HG03457 (cell line): ENCODE results near the gene LSM14B.
A peak's percentile ranks its signal among the peaks of the same experiment; 100 is the strongest.
"Not testable (repeated sequence)": the region's sequence is repeated elsewhere in the genome, so short reads cannot be mapped to it uniquely, and the experiment has no call there.

Experiments
- ATAC-seq: cut with Tn5 transposase; IDR thresholded peaks from one replicate; pipeline ENCODE4 v1.9.1; 2021; ENCODE audit warnings: moderate number of reproducible peaks; ENCODE audit not compliant: unreplicated experiment

LSM14B gene

DNA sequence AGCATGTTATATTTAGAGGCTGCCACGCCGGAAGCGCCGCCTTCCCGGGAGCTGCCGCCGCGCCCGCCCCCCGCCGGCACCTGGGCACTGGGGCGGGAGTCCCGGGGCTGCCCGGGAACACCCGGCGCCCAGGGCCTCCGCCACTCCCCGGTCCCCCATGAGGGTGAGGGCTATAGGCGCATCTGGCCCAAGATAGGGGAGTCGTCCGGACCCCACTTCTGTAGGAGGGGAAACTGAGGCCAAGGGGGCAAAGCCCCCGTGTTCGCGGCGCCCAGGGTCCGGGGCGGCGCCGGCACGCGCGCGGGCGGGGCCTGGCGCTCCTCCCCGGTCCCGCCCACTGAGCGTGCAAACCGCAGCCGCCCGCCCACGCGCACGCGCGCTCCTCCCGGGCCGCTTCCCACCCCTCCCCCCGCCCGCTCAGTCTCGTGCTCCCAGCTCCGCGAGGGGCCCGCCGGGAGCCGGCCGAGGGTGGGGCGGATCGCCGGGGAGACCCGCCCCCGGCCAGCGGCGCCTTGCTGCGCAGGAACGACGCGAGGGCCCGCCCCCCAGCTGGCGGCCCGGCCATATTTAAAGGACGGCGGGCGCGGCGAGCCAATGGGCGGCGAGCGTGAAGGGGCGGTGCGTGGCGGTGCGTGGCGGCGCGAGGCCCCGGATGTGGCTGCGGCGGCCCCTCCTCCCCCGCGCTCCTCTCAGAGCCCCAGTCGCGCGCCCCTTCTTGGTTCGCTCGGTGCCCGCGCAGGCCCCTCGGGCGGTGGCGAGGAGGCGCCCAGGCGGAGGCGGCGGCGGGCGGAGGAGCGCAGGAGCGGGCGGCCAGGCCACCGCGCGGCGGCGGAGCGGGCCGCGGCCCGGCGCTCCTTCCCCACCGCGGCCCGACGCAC, at the start of gene LSM14B:
LSM14B (plus strand) TSS at position 700 of the 878 bp plus-strand sequence. CDS start 192 bp downstream, outside the sequence.
- ATAC-seq: peak; percentile 67

DNA sequence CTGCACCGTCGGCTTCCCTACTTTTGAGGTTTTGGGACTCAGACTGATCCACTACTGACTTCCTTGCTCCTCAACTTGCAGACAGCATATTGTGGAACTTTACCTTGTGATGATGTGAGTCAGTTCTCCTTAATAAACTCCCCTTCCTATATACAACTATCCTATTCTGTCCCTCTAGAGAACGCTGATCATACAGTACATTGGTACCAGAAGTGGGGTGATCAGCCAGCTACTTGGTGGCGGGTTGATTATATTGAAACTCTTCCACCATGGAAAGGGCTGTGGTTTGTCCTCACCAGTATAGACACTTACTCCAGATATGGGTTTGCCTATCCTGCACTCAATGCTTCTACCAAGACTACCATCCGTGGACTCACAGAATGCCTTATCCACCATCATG, 49.0 kb upstream of the LSM14B start:
- ATAC-seq: no peak

DNA sequence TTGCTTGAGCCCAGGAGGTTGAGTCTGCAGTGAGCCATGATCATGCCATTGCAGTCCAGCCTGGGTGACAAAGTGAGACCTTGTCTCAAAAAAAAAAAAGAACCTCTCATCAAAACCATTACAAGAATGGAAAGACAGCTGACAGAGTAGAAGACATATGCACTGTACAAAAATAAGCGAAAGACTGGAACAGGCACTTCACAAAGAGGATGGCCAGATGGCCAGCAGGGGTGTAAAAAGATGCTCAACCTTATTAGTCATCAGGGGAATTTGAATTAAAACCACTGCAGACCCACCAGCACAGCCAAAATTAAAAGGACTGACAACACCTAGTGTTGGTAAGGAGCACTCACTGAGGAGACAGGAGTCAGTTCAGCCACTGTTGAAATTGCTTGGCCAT, 43.1 kb upstream of the LSM14B start:
- ATAC-seq: no peak

DNA sequence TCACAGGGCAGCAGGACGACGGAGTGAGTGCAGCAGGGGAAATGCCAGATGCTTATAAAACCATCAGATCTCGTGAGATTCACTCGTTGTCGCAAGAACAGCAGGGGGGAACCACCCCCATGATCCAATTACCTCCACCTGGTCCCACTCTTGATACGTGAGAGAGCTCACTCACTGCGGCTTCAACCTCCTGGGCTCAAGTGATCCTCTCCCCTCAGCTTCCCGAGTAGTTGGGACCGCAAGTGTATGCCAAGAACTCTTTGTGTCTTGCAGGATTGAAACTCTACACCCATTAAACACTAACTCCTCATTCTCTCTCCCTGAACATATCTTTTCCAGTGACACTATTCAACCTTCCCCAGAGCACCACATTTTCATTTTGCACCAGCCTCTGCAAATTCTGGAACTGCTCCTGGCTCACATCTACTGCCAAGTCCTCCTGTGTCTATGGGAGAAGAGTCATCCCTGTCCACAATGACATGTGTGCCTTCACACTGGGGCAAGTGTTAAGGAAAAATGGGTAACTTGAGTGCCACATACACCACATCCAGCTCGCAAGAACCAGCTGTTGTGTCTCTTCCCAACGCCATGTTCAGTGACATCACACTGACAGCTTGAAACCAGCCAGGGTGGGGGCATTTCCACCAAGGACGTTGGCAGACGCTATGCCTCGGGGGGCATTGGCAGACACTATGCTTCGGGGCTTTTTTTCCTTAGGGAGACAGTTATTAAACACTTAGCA, 41.9 kb upstream of the LSM14B start:
- no peak for ATAC-seq

DNA sequence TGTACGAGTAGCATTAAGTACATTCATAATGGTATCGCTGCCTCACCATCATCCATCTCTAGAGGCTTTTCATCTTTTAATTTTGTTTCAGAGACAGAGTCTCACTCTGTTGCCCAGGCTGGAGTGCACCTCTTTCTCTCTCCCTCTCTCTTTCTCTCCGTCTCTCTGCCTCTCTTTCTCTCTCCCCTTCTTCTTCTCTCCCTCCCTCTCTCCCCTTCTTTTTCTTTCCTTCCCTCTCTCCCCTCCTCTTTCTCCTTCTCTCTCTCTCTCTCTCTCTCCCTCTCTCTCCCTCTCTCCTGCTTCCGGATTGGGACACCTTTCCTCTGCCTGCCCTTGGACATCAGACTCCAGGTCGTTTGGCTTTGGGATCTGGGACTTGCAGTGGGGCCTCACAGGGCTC, 39.0 kb upstream of the LSM14B start:
- ATAC-seq: no peak

DNA sequence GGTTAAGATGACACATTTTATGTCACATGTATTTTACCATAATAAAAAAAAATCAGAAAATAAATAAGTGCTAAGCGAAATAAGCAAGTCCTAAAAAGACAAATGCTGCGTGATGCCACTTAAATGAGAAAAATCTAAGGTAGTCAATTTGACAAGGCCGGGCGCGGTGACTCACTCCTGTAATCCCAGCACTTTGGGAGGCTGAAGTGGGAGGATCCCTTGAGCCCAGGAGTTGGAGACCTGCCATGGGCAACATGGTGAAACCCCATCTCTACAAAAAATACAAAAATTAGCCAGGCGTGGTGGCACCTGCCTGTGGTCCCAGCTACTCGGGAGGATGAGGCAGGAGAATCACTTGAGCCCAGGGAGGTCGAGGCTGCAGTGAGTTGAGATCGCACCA, 38.1 kb upstream of the LSM14B start:
- not testable (repeated sequence) for ATAC-seq

DNA sequence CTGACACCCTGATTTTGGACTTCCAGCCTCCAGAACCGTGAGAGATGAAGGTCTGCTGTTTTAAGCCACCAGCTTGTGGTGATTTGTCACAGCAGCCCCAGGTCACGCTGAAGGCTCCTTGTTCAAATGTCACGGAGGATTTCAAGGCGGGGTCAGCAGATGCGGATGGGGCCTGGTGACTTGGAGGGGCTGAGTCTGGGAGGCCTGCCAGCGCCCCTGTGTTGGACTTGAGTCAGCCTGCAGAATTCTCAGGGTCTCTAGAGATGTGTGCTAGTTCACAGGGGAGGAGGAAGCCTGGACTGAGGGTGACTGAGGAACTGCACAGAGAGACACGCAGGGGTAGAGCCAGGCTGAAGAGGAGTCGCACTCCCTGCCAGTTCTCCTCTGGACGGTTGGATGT, 37.1 kb upstream of the LSM14B start:
- ATAC-seq: no peak

DNA sequence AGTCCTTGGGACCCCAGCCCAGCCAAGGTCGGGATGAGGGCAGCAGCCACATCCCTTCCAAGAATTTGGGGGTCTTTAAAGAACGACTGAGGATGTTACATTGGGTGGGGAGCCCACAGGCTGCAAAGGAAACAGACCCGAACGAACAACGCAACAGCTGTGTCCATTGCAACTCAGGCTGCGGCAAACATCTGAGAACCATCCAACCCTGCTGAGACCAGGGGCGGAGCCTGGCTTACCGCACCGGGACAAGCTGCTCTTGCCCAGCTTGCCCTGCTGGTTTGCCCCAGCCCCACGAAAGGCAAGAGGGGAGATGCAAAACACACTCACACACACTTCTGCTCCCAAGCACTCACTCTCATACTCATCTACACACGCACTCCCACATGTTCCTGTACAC, 35.0 kb upstream of the LSM14B start:
- ATAC-seq: no peak

DNA sequence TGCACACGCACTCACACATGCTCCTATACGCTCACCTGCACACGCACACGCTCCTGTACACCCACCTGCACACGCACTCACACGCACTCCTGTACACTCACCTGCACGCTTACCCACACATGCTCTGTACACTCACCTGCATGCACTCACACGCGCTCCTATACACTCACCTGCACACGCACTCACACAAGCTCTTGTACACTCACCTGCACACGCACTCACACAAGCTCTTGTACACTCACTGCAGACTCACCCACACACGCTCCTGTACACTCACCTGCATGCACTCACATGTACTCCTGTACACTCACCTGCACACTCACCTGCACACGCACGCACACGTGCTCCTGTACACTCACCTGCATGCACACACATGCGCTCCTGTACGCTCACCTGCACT, 34.6 kb upstream of the LSM14B start:
- ATAC-seq: no peak

DNA sequence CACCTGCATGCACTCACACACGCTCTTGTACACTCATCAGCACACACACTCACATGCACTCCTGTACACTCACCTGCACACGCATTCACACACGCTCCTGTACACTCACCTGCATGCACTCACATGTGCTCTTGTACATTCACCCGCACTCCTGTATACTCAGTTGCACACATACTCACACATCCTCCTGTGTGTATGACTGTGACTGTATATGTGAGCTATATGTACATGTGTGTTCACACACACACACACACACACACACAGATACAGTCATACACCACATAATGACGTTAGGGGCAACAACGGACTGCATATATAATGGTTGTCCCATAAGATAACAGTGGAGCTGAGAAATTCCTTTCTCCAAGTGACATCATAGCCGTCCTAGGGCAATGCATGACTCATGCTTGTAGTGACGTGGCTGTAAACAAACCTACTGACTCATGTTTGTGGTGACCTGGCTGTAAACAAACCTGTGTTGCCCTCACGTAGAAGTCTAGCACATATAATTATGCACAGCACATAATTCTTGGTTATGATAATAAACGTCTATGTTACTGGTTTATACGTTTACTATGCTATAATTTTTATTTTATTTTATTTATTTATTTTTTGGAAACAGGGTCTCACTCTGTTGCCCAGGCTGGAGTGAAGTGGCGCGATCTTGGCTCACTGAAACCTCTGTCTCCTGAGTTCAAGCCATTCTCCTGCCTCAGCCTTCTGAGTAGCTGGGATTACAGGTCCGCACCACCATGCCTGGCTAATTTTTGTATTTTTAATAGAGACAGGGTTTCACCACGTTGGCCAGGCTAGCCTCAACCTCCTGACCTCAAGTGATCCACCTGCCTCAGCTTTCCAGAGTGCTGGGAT, 33.8 kb upstream of the LSM14B start:
- ATAC-seq: no peak

DNA sequence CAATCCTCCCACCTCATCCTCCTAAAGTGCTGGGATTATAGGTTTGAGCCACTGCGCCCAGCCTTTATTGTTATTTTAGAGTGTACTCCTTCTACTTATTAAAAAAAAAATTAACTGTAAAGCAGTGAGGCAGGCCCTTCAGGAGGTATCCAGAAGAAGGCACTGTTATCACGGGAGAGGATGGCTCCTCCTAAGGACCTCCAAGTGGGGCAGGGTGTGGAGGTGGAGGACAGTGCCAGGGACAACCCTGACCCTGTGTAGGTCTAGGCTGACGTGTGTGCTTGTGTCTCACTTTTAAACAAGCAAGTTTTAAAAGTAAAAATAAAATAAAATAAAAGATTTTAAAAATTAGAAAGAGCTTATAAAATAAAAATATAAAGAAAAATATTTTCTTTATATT, 32.9 kb upstream of the LSM14B start:
- no peak for ATAC-seq

DNA sequence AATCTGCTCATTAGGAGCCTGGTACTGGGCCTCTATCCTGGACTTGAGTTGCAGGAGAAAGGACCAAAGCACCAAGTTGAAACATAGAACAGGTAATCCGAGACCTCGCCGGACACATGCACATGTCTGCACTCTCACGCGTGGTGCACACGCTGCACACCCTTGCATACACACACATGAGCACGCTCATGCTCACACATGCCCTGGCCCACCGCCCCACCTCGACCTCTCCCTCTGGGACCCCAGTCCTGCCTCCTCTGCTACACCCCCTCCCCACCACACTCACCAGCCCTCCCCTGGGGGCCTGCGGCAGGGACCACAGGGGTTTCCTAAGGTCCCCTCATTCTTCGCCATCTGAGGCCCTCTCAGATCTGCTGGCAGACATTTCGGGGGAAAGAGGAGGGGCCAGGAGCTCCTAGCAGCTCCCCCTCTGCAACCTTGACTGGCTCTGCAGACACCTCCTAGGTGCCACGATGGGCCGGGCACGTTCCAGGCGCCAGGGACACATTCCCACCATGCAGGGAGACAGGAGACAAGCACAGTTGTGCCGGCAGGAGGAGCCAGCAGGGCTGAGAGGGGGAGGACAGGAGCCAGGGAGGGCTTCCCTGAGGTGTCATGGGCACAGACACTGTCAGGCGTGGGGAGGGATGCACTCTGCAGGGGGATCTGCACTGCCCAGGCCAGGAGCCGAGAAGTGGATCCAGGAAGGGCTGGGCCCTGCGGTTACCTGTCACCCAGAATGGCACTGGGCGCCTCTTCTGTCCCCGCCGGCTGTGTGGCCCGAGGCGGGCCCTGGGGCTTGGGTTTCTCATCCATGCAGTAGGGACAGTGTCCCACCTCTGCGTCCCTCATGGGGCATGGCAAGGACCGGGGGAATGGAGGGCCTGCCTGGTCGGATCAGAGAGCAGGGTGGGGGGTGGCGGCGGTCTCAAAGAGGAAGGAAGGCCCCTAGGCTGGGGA, 25.6 kb upstream of the LSM14B start:
- ATAC-seq: no peak

DNA sequence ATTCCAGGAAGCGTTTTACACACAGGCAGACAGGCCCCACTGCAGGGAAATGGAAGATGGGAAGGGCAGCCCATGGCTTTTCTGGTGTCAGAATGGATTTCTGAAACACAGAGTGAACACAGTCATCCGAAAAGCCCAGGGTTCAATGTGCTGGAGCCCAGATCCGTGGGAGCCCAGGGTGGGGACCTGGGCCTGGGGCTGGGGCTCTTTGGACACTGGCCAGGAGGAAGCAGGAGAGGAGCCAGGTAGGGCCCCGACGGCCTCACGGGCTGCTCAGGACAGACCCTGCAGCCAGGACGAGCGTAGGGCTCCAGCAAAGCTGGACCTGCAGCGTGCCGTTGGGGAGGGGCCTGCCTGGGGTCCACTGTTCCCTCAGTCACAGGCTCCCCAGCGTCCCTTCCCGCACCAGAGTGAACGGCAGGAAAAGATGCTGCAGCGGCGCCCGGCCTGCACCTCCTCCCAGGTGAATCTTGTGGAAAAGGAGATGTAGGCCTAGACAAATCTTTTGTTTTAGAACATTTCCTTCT, 24.3 kb upstream of the LSM14B start:
- ATAC-seq: no peak

DNA sequence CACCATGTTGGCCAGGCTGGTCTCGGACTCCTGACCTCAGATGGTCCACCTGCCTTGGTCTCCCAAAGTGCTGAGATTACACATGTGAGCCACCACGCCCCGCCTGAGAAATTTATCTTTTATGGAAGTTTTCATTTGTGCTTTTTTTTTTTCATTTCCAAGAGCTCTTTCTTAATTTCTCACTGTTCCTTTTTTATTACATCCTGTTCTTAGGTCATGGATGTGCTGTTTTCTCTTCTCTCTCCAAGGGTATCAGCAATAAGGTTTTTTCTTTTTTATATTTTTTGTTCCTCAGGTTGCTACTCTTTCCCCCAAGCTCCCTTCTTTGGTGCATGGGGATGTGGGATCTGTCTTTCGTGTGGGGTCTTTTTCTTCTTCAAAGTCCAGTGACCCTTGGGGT, 21.2 kb upstream of the LSM14B start:
- ATAC-seq: no peak

DNA sequence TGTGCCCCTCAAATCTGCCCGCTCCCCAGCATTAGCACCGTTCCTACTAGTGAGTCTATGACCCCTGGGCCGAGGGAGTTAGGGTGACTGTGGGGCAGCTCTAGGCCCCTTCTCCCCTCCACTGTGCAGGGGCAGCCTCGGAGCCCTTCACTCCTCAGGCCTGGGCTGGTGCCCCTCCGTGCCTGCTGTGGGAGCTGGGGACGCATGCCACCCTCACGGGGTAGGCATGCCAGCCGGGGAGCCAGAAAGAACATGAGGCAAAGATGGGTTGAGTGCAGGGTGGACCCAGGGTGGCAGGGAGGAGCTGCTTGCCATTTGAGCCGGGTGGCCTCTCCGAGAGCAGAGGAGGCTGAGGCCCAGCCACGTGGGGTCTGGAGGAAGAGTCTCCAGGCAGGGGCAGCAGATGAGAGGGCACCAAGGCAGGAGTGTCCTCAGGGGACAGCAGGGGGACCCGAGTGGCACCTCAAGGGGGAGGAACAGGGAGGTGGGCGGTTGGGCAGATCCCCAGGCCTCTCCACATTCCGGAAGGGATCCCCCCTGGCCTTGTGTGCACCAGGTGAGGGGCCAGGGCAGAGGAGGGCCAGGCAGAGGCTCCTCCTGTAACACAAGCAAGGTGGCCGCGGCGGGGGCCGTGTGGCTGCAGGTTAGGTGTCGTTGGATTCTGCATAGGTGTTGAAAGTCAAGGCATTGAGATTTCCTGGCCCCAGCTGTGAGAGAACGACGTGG, 18.6 kb upstream of the LSM14B start:
- no peak for ATAC-seq

DNA sequence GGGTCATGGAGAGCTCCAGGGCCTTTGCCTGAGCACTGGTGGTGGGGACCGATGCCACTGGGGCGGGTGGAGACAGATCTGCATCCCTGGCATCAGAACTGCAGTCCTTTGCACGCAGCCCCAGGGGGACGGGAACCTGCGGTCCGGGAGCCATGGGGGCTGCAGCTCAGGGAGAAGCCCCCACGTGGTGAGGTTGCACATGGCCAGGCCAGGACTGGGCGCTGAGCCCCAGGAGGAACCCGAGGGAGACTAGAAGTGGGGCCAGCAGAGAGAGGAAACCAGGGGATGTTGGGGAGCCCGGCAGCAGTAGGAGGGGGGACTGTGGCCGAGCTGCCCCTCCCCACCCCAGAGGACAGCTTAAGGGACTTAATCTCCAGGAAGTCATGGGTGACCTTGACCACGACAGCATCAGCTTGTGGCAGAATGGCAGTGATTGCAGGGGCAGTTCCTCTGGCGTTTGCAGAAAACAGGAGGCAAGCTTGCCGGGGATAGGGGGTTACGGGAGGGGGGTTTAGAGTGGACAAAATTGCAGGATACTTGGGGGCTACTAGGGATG, 18.0 kb upstream of the LSM14B start:
- ATAC-seq: no peak

DNA sequence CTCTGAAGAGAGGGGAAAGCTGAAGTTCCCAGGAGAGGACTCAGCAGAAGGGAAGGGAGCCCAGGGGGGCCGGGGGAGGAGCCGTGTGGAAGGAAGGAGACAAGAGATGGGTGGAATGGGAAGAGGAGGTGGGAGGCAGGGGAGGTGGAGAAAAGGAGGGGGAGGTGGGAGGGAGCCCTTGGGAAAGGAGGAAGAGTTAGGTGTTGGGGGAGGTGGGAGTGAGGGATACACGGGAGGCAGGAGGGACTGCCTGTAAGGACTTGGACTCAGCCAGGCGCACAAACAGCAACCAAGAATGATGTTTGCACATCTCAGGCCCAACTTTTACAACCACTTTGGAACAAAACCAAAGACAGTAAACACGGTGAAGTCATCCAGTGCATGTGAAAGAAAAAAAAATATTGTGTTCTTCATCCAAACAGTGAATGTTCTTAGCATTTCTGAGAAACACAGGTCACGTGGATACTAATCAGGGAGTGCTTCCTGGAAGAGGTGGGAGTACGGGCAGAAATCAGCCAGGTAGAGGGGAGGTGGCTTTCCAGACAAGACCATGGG, 17.4 kb upstream of the LSM14B start:
- no peak for ATAC-seq

DNA sequence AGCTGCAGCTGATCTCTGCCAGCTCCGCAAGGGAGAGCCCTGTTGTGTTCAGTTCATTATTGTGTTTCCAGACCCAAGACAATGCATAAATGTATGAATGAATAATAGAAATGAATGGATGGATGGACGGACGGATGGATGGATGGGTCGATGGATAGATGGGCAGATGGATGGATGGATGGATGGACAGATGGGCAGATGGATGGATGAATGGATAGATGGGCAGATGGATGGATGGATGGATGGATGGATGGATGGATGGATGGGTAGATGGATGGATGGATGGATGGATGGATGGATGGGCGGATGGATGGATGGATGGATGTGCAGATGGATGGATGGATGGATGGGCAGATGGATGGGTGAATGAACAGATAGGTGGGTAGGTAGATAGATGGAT, 16.7 kb upstream of the LSM14B start:
- ATAC-seq: no peak

DNA sequence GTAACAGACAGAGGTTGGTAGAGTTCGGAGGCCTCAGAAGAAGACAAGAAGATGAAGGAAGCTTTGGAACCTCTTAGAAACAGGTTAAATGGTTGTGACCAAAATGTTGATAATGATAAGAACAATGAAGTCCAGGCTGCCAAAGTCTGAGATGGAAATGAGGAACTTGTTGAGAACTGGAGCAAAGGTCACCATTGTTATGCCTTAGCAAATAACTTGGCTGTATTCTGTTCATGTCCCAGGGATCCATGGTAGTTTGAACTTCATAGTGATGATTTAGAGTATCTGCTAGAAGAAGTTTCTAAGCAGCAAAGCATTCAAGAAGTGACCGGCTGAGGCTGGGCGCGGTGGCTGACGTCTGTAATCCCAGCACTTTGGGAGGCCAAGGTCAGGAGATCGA, 11.1 kb upstream of the LSM14B start:
- no peak for ATAC-seq
